SU-DHL-6 (cell line): ENCODE measurements around the gene ABCG1.

Experiments
- H2AFZ ChIP-seq: fragments of 200-600 bp; sonication (generic); 2 replicates; pipeline ENCODE4 v1.6.1; 2014; ENCODE audit warnings: low read depth, mild to moderate bottlenecking, moderate library complexity, mixed read lengths, antibody characterized with exemption, low read length; ENCODE audit not compliant: severe bottlenecking
- H3F3A ChIP-seq: fragments of 200-600 bp; shearing (Covaris generic); 2 replicates; pipeline ENCODE4 v1.6.0; 2016; ENCODE audit warnings: antibody characterized with exemption, mild to moderate bottlenecking; ENCODE audit not compliant: insufficient read depth
- H3K27ac ChIP-seq: fragments of 200-600 bp; sonication (generic); 2 replicates; pipeline ENCODE4 v1.5.1; 2016; ENCODE audit warnings: low read depth, mild to moderate bottlenecking, low read length, moderate library complexity, mixed read lengths
- H3K27me3 ChIP-seq: fragments of 200-600 bp; sonication (generic), shearing (Covaris generic); 2 replicates; pipeline ENCODE4 v1.6.0; 2014; ENCODE audit warnings: mild to moderate bottlenecking, low read length
- H3K36me3 ChIP-seq: fragments of 200-600 bp; sonication (generic); 2 replicates; pipeline ENCODE4 v1.6.1; 2014; ENCODE audit warnings: mild to moderate bottlenecking, low read length, mixed read lengths
- H3K4me2 ChIP-seq: fragments of 300-600, 200-600 bp; shearing (Covaris generic), sonication (generic); 2 replicates; pipeline ENCODE4 v1.6.0; 2014; ENCODE audit warnings: low read length, low read depth, mild to moderate bottlenecking; ENCODE audit not compliant: poor library complexity, severe bottlenecking
- H3K4me3 ChIP-seq: fragments of 200-600 bp; sonication (generic); 2 replicates; pipeline ENCODE4 v1.5.1; 2014; ENCODE audit warnings: antibody characterized with exemption, low read length, mild to moderate bottlenecking, mixed read lengths; ENCODE audit not compliant: insufficient read depth, poor library complexity, severe bottlenecking
- H3K79me2 ChIP-seq: fragments of 200-600 bp; sonication (generic); 2 replicates; pipeline ENCODE4 v1.6.1; 2014; ENCODE audit warnings: mild to moderate bottlenecking, low read length, moderate library complexity; ENCODE audit not compliant: insufficient read depth
- H3K9ac ChIP-seq: fragments of 200-600 bp; sonication (generic); 2 replicates; pipeline ENCODE4 v1.7.0; 2014; ENCODE audit warnings: mild to moderate bottlenecking, low read length
- H3K9me2 ChIP-seq: fragments of 200-600 bp; sonication (generic); replicated peaks from 2 replicates; pipeline ENCODE4 v1.6.1; 2014; ENCODE audit warnings: low read length; ENCODE audit not compliant: insufficient read depth
- H3K9me3 ChIP-seq: fragments of 200-600 bp; sonication (generic); 2 replicates; pipeline ENCODE4 v1.6.1; 2014; ENCODE audit warnings: low read length, mixed read lengths; ENCODE audit not compliant: insufficient read depth
- H4K20me1 ChIP-seq: fragments of 200-600 bp; sonication (generic); 2 replicates; pipeline ENCODE4 v1.6.1; 2014; ENCODE audit warnings: low read depth, mild to moderate bottlenecking, antibody characterized with exemption, low read length, moderate library complexity, mixed read lengths
- CTCF ChIP-seq: fragments of 200-600 bp; sonication (generic); IDR thresholded peaks from one replicate; pipeline ENCODE4 v1.5.1; 2017; ENCODE audit warnings: antibody characterized with exemption, mild to moderate bottlenecking, low read length, moderate library complexity; ENCODE audit not compliant: insufficient read depth, poor library complexity, severe bottlenecking
- EZH2phosphoT487 ChIP-seq: fragments of 200-600 bp; sonication (generic), shearing (Covaris generic); conservative IDR thresholded peaks from 2 replicates; pipeline ENCODE4 v1.6.1; 2018; ENCODE audit warnings: mild to moderate bottlenecking, antibody characterized with exemption, low read length, moderate library complexity, mixed read lengths

The ABCG1 gene

DNA sequence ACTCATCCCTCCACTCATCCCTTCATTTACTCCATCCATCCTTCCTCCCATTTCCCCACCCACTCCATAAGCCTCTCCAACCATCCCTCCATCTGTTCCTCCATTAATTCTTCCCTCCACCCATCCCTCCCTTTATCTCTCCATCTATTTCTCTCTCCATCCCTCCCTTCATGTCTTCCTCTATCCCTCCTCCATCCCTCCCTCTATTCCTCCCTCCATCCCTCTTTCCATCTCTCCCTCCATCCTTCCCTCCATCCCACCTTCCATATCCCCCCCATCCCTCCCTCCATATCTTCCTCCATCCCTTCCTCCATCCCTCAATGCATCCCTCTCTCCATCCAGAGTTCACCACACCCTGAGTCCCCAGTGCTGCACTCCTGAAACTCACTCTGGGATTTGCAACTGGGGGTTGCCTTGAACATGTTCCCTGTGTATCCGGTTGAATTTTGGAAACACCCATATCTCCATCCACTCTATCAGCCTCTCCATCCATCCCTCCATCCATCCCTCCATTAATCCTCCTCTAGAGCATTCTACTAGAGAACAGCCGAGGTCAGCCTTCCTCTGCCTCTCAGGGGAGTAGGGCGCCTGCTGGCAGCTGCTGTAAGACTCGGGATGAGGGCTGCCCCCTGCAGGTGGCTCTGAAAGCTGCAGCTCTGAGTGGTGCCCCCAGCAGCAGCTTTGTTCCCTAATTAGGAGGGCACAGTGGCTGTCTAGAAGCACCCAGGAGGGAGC, 39.4 kb downstream of the ABCG1 start:
- H3K36me3 ChIP-seq: no peaks in the 10 kb centered on the region
- no peaks in the 10 kb centered on the region for H4K20me1 ChIP-seq
- no peaks in the 10 kb centered on the region for H3F3A ChIP-seq
- no peaks in the 10 kb centered on the region for H3K9me3 ChIP-seq
- H3K4me3 ChIP-seq: no peak overlapping the region
- H3K27me3 ChIP-seq: no peaks in the 10 kb centered on the region
- no peaks in the 10 kb centered on the region for H3K79me2 ChIP-seq
- H3K9me2 ChIP-seq: no peaks in the 10 kb centered on the region
- TF ChIP-seq EZH2phosphoT487 (no peak), CTCF (peak; percentile 94)
- no peak overlapping the region for H2AFZ ChIP-seq
- no peak overlapping the region for H3K4me2 ChIP-seq
- H3K27ac ChIP-seq: no peak overlapping the region
- no peak overlapping the region for H3K9ac ChIP-seq

DNA sequence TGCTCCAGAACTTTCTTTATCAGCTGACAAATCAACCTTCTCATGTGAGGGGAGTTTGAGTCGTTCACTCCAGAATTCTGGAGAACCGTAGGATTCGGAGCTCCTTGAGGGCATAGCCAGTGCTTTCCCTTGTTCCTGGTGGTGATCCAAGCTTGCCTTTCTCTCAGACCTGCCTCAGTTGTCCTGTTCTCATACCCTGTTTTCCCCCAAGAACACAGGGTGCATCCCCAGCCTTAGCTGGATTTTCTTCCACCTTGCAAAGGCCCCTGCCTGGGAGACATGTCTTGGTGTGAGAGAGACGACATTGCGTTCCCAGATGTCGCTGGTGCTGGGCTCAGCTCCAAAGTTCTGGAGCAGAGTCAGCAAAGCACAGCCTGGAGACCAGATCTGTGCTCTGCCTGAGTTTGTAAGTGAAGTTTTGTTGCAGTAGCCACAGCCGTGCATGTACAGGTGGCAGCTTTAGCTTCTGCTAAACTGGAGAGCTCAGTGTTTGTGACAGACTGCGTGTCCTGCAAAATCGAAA, 40.0 kb downstream of the ABCG1 start:
- no peaks in the 10 kb centered on the region for H3K79me2 ChIP-seq
- no peaks in the 10 kb centered on the region for H3K9me2 ChIP-seq
- no peaks in the 10 kb centered on the region for H3K27me3 ChIP-seq
- no peaks in the 10 kb centered on the region for H3F3A ChIP-seq
- no peak overlapping the region for H3K27ac ChIP-seq
- no peak overlapping the region for H3K4me2 ChIP-seq
- H2AFZ ChIP-seq: no peak overlapping the region
- no peaks in the 10 kb centered on the region for H3K9me3 ChIP-seq
- H3K4me3 ChIP-seq: no peak overlapping the region
- no peak for TF ChIP-seq EZH2phosphoT487
- TF ChIP-seq CTCF: no peak
- H4K20me1 ChIP-seq: no peaks in the 10 kb centered on the region
- H3K9ac ChIP-seq: no peak overlapping the region
- no peaks in the 10 kb centered on the region for H3K36me3 ChIP-seq

GRCh38 chr21:42260121-42260520, 41.2 kb downstream of the ABCG1 start:
- H3K27me3 ChIP-seq: no peaks in the 10 kb centered on the region
- no peak overlapping the region for H3K9ac ChIP-seq
- H3K27ac ChIP-seq: no peak overlapping the region
- H3K79me2 ChIP-seq: no peaks in the 10 kb centered on the region
- no peaks in the 10 kb centered on the region for H3K36me3 ChIP-seq
- H4K20me1 ChIP-seq: no peaks in the 10 kb centered on the region
- no peak overlapping the region for H3K4me2 ChIP-seq
- no peak overlapping the region for H2AFZ ChIP-seq
- no peaks in the 10 kb centered on the region for H3K9me2 ChIP-seq
- H3K9me3 ChIP-seq: no peaks in the 10 kb centered on the region
- no peak overlapping the region for H3K4me3 ChIP-seq
- TF ChIP-seq EZH2phosphoT487: no peak
- TF ChIP-seq CTCF: no peak
- no peaks in the 10 kb centered on the region for H3F3A ChIP-seq
